T-helper 2 cell treated with Interferon-gamma antibody and Interleukin-4, amounts not matched to agents 5 μg/mL and 100 μg/mL, for 36 hours (primary cell): ENCODE results near the gene CDH6.

ENCODE experiments used
- DNase-seq: peaks from one replicate; pipeline ENCODE4 v3.0.0; 2021; ENCODE audit warnings: low spot score
- H3K27ac Mint-ChIP-seq: one replicate; pipeline ENCODE4 v1.8.0; 2021; ENCODE audit warnings: mild to moderate bottlenecking, mixed read lengths
- H3K27me3 Mint-ChIP-seq: one replicate; pipeline ENCODE4 v1.8.0; 2021; ENCODE audit warnings: low read depth, mixed read lengths
- H3K36me3 Mint-ChIP-seq: one replicate; pipeline ENCODE4 v1.8.0; 2021; ENCODE audit warnings: low read depth, mixed read lengths
- H3K4me1 Mint-ChIP-seq: one replicate; pipeline ENCODE4 v1.8.0; 2021; ENCODE audit warnings: low read depth, mixed read lengths
- H3K4me3 Mint-ChIP-seq: one replicate; pipeline ENCODE4 v1.8.0; 2022; ENCODE audit warnings: mild to moderate bottlenecking, moderate library complexity, mixed read lengths
- H3K9me3 Mint-ChIP-seq: one replicate; pipeline ENCODE4 v1.8.0; 2021; ENCODE audit warnings: mixed read lengths

The CDH6 gene

GRCh38 chr5:31214229-31214628 lies 20.7 kb downstream of the CDH6 start:
- no peak overlapping the region for H3K4me3 Mint-ChIP-seq
- H3K9me3 Mint-ChIP-seq = no peaks in the 10 kb centered on the region
- no peak overlapping the region for H3K27ac Mint-ChIP-seq
- no peaks in the 10 kb centered on the region for H3K27me3 Mint-ChIP-seq
- no peaks in the 10 kb centered on the region for H3K36me3 Mint-ChIP-seq
- DNase-seq = no peak
- no peaks in the 10 kb centered on the region for H3K4me1 Mint-ChIP-seq

- Mint-ChIP-seq H3K9me3 (no peaks in the 10 kb centered on the region), H3K27ac (no peak overlapping the region), H3K4me3 (no peak overlapping the region), H3K36me3 (no peaks in the 10 kb centered on the region), H3K4me1 (no peaks in the 10 kb centered on the region), H3K27me3 (no peaks in the 10 kb centered on the region)
- DNase-seq = no peak
Observed at GRCh38 chr5:31215236-31215635, 21.8 kb downstream of the CDH6 start.

DNA sequence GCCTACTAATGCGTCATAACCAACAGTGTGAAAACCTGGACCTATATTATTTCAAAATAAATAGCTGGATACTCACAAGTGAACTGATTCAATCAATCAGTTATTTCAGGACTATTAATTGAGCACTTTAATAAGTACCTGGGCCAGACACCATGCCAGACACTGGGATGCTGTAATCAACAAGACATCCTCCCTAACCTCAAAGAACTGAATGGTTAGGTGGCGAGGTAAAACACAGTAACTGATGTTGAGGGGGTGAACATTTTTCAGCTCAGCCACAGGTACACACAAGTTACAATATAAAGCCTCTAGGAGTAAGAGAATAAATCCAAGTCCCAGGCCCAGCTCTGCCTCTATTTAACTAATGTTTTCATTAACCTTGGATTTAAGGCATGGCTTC lies 24.0 kb downstream of the CDH6 start:
- no peak overlapping the region for H3K4me3 Mint-ChIP-seq
- H3K36me3 Mint-ChIP-seq = no peaks in the 10 kb centered on the region
- no peaks in the 10 kb centered on the region for H3K4me1 Mint-ChIP-seq
- no peaks in the 10 kb centered on the region for H3K9me3 Mint-ChIP-seq
- DNase-seq = no peak
- no peak overlapping the region for H3K27ac Mint-ChIP-seq
- no peaks in the 10 kb centered on the region for H3K27me3 Mint-ChIP-seq

GRCh38 chr5:31218978-31219377 lies 25.5 kb downstream of the CDH6 start:
- Mint-ChIP-seq H3K4me1 (no peaks in the 10 kb centered on the region), H3K27ac (no peak overlapping the region), H3K4me3 (no peak overlapping the region), H3K36me3 (no peaks in the 10 kb centered on the region), H3K9me3 (no peaks in the 10 kb centered on the region), H3K27me3 (no peaks in the 10 kb centered on the region)
- no peak for DNase-seq

- H3K9me3 Mint-ChIP-seq = no peaks in the 10 kb centered on the region
- H3K27me3 Mint-ChIP-seq = no peaks in the 10 kb centered on the region
- no peaks in the 10 kb centered on the region for H3K4me1 Mint-ChIP-seq
- no peak overlapping the region for H3K27ac Mint-ChIP-seq
- H3K36me3 Mint-ChIP-seq = no peaks in the 10 kb centered on the region
- no peak overlapping the region for H3K4me3 Mint-ChIP-seq
- DNase-seq = no peak
Observed at GRCh38 chr5:31221001-31221400, 27.5 kb downstream of the CDH6 start.

DNA sequence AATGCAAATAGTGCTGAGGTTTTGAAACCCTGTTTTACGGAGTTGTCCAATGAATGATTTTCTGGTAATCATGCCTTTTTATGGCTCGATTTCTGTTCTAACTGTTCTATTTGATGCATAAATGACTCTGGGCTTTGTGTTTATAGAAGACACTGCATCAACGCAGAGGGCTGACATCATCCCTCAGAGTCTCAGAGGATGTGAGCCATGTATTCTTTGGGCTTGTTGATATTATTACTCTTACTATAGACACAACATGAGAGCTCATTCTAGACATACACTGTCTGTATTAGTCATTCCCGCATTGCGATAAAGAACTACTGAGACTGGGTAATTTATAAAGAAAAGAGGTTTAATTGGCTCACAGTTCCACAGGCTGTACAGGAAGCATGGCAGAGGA lies 31.6 kb downstream of the CDH6 start:
- no peak overlapping the region for H3K4me3 Mint-ChIP-seq
- no peaks in the 10 kb centered on the region for H3K36me3 Mint-ChIP-seq
- no peaks in the 10 kb centered on the region for H3K9me3 Mint-ChIP-seq
- no peak overlapping the region for H3K27ac Mint-ChIP-seq
- H3K27me3 Mint-ChIP-seq = no peaks in the 10 kb centered on the region
- DNase-seq = no peak
- H3K4me1 Mint-ChIP-seq = no peaks in the 10 kb centered on the region

- no peaks in the 10 kb centered on the region for H3K4me1 Mint-ChIP-seq
- no peaks in the 10 kb centered on the region for H3K36me3 Mint-ChIP-seq
- no peak for DNase-seq
- no peak overlapping the region for H3K27ac Mint-ChIP-seq
- H3K27me3 Mint-ChIP-seq = no peaks in the 10 kb centered on the region
- H3K9me3 Mint-ChIP-seq = no peaks in the 10 kb centered on the region
- H3K4me3 Mint-ChIP-seq = no peak overlapping the region
Observed at GRCh38 chr5:31225613-31226012, 32.1 kb downstream of the CDH6 start.

GRCh38 chr5:31226651-31227050 lies 33.2 kb downstream of the CDH6 start:
- no peaks in the 10 kb centered on the region for H3K36me3 Mint-ChIP-seq
- H3K9me3 Mint-ChIP-seq = no peaks in the 10 kb centered on the region
- H3K4me1 Mint-ChIP-seq = no peaks in the 10 kb centered on the region
- H3K4me3 Mint-ChIP-seq = no peak overlapping the region
- DNase-seq = no peak
- no peaks in the 10 kb centered on the region for H3K27me3 Mint-ChIP-seq
- H3K27ac Mint-ChIP-seq = no peak overlapping the region

DNA sequence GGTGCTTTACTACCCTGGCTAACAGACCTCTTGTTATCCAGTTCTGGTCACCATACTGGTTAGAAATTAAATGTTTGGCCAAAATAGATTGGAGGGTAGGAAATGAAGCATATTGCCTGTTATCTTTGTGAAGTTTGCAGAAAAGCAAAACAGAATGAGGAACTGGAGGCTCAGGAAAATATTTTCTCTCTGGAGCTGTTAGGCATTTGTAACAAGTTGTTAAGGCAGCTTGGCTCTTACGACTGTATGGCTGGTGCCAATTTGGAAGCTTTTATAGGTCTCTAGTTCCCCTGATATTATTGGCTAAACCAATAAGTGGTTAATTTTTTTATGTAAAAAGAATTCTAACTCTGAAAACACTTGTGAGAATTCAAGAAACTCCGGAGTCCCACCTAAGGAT lies 35.8 kb downstream of the CDH6 start:
- Mint-ChIP-seq H3K27me3 (no peaks in the 10 kb centered on the region), H3K4me3 (no peak overlapping the region), H3K36me3 (no peaks in the 10 kb centered on the region), H3K27ac (no peak overlapping the region), H3K4me1 (no peaks in the 10 kb centered on the region), H3K9me3 (no peaks in the 10 kb centered on the region)
- DNase-seq = no peak

DNA sequence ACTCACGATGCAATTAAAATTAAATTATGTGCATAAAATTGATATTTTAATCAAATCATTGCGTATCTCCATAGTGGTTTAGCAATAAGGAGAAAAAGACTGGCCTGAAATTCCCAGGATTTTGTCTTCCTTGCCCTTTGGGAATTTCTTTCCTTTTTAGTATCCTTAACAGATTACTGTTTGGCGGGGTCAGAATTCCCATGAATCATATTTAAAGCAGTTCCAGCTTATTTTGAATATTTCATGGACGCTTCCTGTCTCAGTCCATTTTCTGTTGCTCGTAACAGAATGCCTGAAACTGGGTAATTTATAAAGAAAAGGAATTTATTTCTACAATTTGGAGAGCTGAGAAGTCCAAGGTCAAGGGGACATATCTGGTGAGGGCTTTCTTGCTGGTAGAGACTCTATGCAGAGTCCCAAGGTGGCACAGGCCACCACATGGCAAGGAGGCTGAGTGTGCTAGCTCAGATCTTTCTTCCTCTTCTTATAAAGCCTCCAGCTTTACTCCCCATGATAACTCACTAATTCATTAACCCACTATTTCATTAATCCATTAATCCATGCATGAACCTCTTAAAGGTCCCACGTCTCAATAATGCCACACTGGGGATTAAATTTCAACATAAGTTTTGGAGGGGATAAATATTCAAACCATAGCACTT lies 37.8 kb downstream of the CDH6 start:
- DNase-seq = no peak
- no peaks in the 10 kb centered on the region for H3K9me3 Mint-ChIP-seq
- no peaks in the 10 kb centered on the region for H3K36me3 Mint-ChIP-seq
- H3K4me3 Mint-ChIP-seq = no peak overlapping the region
- no peak overlapping the region for H3K27ac Mint-ChIP-seq
- no peaks in the 10 kb centered on the region for H3K27me3 Mint-ChIP-seq
- no peaks in the 10 kb centered on the region for H3K4me1 Mint-ChIP-seq

GRCh38 chr5:31232273-31232888 lies 38.9 kb downstream of the CDH6 start:
- Mint-ChIP-seq H3K27me3 (no peaks in the 10 kb centered on the region), H3K9me3 (no peaks in the 10 kb centered on the region), H3K36me3 (no peaks in the 10 kb centered on the region), H3K4me3 (no peak overlapping the region), H3K27ac (no peak overlapping the region), H3K4me1 (no peaks in the 10 kb centered on the region)
- no peak for DNase-seq

DNA sequence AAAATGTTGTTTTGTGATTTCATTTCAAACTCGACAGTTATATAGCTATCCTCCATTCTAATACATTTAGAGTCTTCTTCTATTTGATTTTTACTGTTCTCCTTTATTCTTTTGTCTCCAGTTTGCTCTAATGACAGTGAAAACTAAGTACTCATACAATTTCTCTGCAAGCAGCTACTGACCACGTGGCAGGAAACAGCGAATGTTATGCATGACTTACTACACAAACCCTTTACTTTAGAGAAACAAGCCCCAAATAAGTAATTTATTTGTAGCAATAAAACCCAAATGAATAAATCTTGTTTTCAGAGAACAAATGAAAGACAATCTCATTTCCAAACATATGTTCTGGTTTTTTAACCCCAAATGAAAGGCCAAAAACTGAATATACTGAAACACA lies 41.9 kb downstream of the CDH6 start:
- DNase-seq = no peak
- Mint-ChIP-seq H3K4me3 (no peak overlapping the region), H3K9me3 (no peaks in the 10 kb centered on the region), H3K27ac (no peak overlapping the region), H3K36me3 (no peaks in the 10 kb centered on the region), H3K27me3 (no peaks in the 10 kb centered on the region), H3K4me1 (no peaks in the 10 kb centered on the region)

- no peaks in the 10 kb centered on the region for H3K27me3 Mint-ChIP-seq
- H3K4me1 Mint-ChIP-seq = no peaks in the 10 kb centered on the region
- H3K36me3 Mint-ChIP-seq = no peaks in the 10 kb centered on the region
- no peak overlapping the region for H3K27ac Mint-ChIP-seq
- no peak for DNase-seq
- H3K4me3 Mint-ChIP-seq = no peak overlapping the region
- H3K9me3 Mint-ChIP-seq = no peaks in the 10 kb centered on the region
Observed at GRCh38 chr5:31236339-31236738, 42.9 kb downstream of the CDH6 start.

GRCh38 chr5:31237174-31237573 lies 43.7 kb downstream of the CDH6 start:
- H3K27ac Mint-ChIP-seq = no peak overlapping the region
- DNase-seq = no peak
- no peak overlapping the region for H3K4me3 Mint-ChIP-seq
- H3K4me1 Mint-ChIP-seq = no peaks in the 10 kb centered on the region
- no peaks in the 10 kb centered on the region for H3K27me3 Mint-ChIP-seq
- H3K9me3 Mint-ChIP-seq = no peaks in the 10 kb centered on the region
- H3K36me3 Mint-ChIP-seq = no peaks in the 10 kb centered on the region

DNA sequence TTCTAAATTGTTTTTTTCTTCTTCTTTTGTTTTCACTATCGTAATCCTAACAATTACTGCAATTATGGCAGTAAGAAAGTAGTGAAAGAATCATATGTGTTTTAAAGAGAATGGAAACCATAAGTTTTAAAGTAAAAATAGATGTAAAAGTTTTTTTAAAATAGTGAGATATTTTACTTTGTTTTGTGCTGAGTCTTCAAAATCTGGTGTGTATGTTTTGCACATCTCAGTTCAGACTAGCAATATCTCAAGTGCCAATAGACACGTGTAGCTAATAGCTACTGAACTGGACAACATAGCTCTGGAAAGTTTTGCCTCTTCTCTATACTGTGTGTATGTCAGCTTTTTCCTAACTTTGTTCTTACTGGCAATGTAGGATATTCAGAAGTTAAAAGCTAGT lies 45.0 kb downstream of the CDH6 start:
- Mint-ChIP-seq H3K9me3 (no peaks in the 10 kb centered on the region), H3K4me1 (no peaks in the 10 kb centered on the region), H3K27me3 (no peaks in the 10 kb centered on the region), H3K27ac (no peak overlapping the region), H3K4me3 (no peak overlapping the region), H3K36me3 (no peaks in the 10 kb centered on the region)
- no peak for DNase-seq
